DMS53 treated with DMSO at 0.1 percent for 48 hours (cell line): ENCODE results near the gene ZNF750.

Source experiments
- DNase-seq: peaks from one replicate; lab custom pipeline; 2025; ENCODE audit not compliant: unreplicated experiment; lab: John Stamatoyannopoulos, UW

The ZNF750 gene

DNA sequence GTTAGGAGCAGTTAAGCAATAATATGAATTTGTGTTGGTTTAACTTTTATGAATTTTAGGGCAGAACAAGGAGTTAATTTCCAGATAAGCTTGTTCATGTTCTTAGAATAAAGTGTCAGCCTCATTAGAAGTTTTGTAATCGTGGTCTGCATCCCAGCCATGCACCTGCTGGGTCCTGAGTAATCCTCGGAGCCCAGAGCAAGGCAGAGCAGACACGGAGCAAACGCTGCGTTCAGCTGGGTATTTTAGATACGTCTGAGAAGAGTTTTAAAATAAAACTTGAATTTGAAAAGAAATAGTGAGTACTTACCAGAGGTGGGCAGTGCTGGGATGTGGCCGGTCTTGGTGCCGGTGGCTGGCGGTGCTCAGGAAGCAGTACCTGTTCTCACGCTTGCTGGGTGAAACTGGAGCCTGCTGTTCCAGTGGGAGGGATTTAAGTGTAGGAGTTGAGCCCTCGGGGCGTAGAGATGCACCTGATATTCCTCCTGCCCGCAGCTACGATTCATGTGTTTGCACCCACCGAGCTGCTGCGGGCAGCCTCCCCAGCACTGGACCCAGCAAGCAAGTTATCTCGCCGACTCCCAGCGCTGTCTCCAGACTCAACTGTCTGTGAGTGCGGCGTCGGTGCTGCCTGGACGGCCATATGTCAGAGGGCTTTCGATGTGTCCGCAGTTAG is at the start of gene ZNF750:
Gene ZNF750 (minus strand): TSS at position 406 of the 676 bp plus-strand sequence. CDS start 7,568 bp downstream, outside the sequence.
- no peak for DNase-seq

GRCh38 chr17:82888583-82889495 is 49.0 kb upstream of the ZNF750 start:
- no peak for DNase-seq

DNA sequence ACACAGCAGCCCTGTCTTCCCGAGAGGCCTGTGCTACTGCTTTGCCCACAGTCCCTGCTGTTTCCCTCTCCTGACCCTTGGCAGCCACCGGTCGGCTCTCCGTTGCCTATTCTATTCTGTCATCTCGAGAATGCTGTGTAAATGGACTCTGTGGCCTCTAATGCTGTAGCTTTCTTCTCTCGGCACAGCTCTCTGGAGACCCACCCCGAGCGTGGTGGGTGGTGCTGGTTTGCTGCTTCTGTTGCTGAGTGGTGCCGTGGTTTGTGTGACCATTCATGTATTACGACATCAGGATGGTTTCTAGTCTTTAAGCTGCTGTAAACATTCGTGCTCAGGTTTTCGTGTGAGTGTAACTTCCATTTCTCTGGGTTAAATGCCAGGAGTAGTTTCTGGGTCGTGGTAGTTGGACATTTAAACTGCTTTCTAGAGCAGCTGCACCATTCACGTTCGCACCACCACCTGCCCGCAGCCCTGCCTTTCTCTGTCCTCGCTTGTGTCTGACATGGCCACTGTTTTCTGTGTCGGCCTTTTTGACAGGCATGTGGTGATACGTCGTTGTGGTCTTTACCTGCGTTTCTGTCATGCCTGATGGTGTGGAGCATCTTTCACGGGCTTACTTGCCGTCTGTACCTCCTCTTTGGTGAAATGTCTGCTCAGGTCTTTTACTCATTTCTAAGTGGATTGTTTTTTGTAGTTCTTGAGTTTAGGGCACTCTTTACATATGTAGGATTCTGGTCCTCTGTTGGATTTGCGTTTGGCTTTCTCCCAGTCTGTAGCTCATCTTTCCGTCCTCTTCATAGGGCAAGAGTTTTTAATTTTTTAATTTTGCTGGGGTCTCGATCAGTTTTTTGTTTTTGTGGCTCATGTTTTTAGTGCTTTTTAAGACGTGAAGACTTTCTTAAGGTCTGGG is 47.7 kb upstream of the ZNF750 start:
- no peak for DNase-seq

DNA sequence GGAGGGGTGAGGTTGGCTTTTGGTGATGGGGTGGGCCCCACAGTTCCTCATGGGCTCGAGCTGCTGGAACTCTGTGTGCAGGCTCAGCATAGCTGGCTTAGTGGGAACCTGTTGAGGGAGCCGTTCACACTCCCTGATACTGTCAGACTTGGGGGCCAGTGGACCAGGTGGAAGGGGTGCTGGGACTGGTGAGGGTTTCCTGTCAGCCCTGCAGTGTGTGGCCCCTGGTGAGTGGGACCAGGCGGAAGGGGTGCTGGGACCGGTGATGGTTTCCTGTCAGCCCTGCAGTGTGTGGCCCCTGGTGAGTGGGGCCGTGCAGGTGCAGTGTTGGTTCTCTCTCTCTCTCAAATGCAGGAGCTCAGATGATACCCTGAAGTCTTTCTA is 45.1 kb upstream of the ZNF750 start:
- DNase-seq: no peak

DNA sequence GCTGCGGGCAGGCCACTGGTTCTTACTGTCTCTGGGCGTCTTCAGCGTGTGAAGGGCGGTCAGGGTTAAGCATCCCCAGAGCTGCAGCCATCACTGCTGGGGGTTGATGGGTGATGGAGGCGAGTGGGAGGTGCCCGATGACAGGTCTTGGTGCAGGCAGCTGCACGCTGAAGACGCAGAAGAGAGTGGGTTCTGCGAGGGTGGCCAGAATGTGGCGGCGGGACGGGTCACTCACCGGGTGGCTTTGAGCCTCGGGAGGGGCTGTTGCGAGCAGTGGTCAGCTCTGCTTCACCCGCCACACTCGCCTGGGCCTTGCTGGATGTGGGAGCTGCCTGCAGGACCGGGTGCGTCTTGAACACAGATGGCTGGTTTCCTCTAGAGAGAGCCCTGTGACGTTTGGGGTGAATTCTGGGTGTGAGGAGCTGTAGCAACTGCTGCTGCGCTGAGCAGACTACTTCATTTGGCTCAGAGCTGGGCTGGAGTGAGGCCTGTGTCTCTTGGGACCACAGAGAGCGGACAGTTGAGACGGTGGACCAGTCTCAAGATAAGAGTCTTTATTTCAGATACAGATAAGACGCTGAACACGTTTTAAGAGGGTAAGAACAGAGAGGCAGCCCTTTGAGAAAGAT is 44.6 kb upstream of the ZNF750 start:
- DNase-seq: no peak

- no peak for DNase-seq
Observed at GRCh38 chr17:82883419-82884031, 43.7 kb upstream of the ZNF750 start.

DNA sequence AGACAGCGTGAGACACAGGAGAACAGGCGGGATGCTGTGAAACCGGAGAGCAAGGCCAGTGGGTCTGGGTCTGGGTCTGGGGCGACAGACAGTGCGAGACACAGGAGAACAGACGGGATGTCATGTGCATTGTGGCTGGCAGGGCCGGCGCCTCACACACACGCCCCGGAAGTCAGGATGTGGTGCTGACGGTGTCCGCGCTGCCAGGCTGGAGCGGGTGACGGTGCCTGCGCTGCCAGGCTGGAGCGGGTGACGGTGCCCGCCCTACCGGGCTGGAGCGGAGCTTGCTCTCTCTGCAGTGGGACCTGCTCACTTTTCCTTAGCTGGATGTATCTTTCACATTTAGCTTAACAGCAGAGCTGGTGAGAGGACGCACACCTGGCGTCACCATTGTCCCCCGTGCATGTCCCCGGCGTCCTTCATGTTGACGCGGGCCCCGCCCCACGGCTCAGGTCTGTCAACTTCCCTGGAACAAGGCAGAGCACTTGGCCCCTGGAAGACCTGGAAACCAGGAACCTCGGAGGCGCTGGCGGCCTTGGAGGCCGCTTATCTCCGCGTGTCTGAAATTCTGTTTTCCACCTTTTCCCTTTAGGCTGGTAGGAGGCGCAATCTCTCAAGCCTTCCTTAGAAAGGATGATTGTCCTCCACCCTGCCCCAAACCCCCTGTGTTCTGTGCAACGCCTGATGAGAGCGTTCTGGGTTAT is 43.0 kb upstream of the ZNF750 start:
- peak; percentile 66 for DNase-seq

DNA sequence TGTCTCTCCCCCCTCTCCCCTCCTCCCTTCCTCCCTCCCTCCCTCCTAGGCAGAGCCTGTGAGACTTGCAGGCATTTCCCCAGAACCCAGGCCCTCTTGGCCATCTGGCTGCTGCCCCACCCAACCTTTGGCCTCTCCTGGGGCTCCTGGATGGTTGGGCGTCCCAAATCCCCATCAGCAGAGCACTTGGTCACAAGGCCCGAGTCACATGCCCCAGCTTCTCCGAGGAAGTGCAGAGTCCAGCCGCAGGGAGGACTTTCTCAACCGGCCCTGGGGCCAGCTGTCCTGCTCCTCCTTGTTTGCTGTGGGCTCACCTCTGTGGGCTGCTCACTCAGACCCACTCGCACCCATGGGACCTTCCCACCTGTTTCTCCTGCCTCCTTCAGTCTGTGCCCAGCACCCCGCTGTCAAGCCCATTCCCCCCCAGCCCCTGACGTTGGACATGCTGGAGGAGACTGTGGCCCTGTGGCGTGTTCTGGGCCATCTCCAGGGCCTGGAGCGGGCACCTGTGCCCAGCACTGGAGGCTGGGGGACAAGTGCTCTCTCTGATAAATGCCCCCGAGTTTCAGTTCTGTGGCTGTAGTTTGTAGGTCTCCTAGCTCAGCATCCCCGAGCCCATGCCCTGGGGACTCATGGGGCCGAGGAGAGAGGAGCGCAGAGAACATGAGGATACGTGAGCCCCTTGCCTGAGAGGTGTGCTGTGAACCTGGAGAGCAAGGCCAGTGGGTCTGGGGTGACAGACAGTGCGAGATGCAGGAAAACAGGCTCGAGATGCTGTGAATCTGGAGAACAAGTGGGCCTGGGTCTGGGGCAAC is 42.3 kb upstream of the ZNF750 start:
- no peak for DNase-seq

DNA sequence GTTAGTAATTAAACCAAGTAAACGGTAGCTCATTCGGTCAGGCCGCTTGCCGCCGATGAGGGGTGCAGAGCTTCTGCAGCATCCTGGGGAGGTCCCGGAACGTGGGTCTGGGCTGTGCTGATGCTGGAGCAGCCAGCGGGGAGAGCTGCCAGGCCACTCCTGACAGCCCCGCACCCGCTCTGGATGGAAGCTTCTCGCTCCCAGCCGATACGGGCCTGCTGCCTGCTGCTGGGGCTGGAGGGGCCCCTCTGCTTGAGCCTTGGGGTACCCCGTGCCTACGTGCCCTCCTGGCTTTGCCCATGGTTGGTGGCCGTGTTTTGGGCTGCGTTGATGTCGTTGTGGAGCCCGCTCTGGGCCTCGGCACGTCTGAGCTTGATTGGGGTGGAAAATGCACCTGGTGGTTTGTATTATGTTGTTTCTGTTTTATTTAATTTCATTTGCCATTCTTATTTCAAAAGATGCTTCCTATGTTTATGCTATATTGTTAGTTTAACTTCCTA is 41.6 kb upstream of the ZNF750 start:
- no peak for DNase-seq

GRCh38 chr17:82880620-82881323 is 41.0 kb upstream of the ZNF750 start:
- no peak for DNase-seq

DNA sequence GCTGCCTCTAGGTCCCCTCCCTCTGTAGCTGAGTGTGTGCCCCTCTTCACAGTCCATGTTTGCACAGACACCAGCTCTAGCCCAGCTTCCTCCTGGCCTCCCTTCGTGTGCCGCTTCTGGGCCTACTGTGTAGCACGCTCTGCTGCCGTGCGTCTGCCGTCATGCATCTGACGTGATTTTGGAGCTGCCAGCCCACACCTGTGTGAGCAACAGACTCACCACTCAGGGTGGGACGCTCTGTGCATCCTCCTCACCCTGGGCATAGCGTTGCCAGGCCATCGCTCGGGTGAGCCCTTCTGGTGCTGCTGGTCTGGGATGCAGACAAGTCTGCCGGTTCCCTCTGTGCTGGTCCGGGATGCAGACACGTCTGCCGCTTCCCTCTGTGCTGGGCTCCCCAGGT is 39.4 kb upstream of the ZNF750 start:
- no peak for DNase-seq

- no peak for DNase-seq
Observed at GRCh38 chr17:82878527-82878926, 38.7 kb upstream of the ZNF750 start.

DNA sequence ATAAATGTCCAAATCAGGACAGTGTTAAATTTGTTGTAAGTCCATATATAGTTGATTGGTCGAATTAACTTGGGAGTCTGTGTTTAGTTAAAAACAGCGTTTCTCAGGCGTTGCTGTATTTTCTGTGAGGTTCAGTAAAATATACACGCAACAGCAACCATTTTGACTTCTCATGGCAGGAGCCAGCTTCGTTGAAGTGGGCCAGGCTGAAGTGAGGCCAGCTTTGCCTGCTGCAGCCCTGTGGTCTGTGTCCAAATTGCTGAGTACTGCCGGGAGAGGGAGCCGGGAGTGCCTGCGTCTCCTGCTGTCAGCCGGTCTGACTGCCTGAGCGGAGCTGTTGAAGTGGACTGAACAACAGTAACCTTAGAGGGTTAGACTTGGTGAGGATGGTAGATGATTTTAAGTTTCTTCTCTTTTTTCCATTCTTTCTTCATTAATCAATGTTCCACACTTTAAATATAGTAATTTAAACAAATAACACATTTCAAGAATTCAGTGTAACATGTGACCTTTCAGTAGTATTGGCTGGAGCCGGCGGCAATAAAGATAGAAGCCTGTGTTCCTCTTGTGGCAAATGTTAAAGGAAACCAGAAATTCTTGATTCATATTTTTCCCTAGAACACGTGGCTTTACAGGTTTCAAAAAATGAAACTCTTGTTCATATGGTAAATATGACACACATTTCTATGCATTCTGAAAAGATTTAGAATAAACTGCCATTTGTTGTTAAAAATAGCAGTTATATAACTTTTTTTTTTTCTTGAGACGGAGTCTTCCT is 37.0 kb upstream of the ZNF750 start:
- peak; percentile 11 for DNase-seq

GRCh38 chr17:82876149-82876548 is 36.3 kb upstream of the ZNF750 start:
- no peak for DNase-seq

- DNase-seq: no peak
Observed at GRCh38 chr17:82875407-82875856, 35.6 kb upstream of the ZNF750 start.

GRCh38 chr17:82874011-82874835 is 34.4 kb upstream of the ZNF750 start:
- DNase-seq: no peak
